ENCODE results near the gene RPS15.

DNA sequence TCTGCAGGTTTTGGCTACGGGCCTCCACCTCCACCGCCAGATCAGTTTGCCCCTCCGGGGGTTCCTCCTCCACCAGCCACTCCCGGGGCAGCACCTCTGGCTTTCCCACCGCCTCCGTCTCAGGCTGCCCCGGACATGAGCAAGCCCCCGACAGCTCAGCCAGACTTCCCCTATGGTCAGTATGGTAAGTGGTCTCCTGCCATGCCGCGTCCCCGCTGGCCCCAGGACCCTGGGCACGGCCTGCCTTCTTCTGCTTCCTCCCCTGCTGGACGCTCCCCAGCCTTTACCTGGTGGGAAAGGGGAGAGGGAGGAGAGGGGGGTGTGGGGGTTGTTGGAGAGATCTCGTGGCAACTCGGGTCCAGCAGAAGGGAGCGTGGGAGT lies 5.7 kb upstream of the RPS15 start:
- TF ChIP-seq TCF12 (IDR thresholded peaks at IDR 0.05; ENCODE audit: low read depth, low read length) (no peak), TCF7 (IDR thresholded peaks at IDR 0.05; ENCODE audit: borderline replicate concordance) (no peak), RCOR1 (conservative IDR thresholded peaks at IDR 0.05; ENCODE audit: low read depth, low read length) (no peak), POLR2A (IDR thresholded peaks at IDR 0.05; ENCODE audit: low read depth, low read length) (0 out of 2 replicates have a peak, but pooled peaks have one; percentile 2), ATF7 (IDR thresholded peaks at IDR 0.05; ENCODE audit: low read depth) (no peak), POLR2AphosphoS2 (IDR thresholded peaks at IDR 0.05; ENCODE audit: low read depth, low read length) (no peak), EP300 (IDR thresholded peaks at IDR 0.05; ENCODE audit: borderline replicate concordance in 1 of 2, control insufficient read depth in 1 of 2, low read depth in 2 of 2, low read length in 2 of 2) (no peak), ASH2L (IDR thresholded peaks at IDR 0.05; ENCODE audit: borderline replicate concordance, low read depth) (no peak)
- TF ChIP-seq, protein P1, sequence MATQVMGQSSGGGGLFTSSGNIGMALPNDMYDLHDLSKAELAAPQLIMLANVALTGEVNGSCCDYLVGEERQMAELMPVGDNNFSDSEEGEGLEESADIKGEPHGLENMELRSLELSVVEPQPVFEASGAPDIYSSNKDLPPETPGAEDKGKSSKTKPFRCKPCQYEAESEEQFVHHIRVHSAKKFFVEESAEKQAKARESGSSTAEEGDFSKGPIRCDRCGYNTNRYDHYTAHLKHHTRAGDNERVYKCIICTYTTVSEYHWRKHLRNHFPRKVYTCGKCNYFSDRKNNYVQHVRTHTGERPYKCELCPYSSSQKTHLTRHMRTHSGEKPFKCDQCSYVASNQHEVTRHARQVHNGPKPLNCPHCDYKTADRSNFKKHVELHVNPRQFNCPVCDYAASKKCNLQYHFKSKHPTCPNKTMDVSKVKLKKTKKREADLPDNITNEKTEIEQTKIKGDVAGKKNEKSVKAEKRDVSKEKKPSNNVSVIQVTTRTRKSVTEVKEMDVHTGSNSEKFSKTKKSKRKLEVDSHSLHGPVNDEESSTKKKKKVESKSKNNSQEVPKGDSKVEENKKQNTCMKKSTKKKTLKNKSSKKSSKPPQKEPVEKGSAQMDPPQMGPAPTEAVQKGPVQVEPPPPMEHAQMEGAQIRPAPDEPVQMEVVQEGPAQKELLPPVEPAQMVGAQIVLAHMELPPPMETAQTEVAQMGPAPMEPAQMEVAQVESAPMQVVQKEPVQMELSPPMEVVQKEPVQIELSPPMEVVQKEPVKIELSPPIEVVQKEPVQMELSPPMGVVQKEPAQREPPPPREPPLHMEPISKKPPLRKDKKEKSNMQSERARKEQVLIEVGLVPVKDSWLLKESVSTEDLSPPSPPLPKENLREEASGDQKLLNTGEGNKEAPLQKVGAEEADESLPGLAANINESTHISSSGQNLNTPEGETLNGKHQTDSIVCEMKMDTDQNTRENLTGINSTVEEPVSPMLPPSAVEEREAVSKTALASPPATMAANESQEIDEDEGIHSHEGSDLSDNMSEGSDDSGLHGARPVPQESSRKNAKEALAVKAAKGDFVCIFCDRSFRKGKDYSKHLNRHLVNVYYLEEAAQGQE (IDR thresholded peaks at IDR 0.05; ENCODE audit: low read depth, low read length) = no peak
